GM23248 (cell line): Measurements from ENCODE around the gene ENTPD3.

Source experiments
- EZH2 ChIP-seq: fragments of 200-600 bp; sonication (generic); IDR thresholded peaks from 2 replicates; pipeline ENCODE4 v1.6.1; 2018; ENCODE audit warnings: antibody characterized with exemption, mild to moderate bottlenecking; ENCODE audit not compliant: insufficient read depth, poor library complexity, severe bottlenecking
- EZH2phosphoT487 ChIP-seq: fragments of 200-600 bp; sonication (generic); IDR thresholded peaks from 2 replicates; pipeline ENCODE4 v1.6.1; 2018; ENCODE audit warnings: antibody characterized with exemption, moderate library complexity, mild to moderate bottlenecking, low read depth; ENCODE audit not compliant: insufficient read depth

GRCh38 chr3:40379674-40380306 lies 7.2 kb upstream of the ENTPD3 start:
- no peak for TF ChIP-seq EZH2
- no peak for TF ChIP-seq EZH2phosphoT487
